H9 (cell line): ENCODE results near the gene CYP2D6. TPM values are rescaled to one million over a fixed set of nuclear protein-coding genes. Genes with fewer than 3 reads are reported as not detected.

ENCODE experiments used
- DNase-seq: peaks from one replicate; pipeline ENCODE4 v3.0.0-alpha.2; 2017
- H2AFZ ChIP-seq: one replicate; pipeline ENCODE4 v1.6.1; 2013; ENCODE audit warnings: mild to moderate bottlenecking, low read length, control low read depth, moderate library complexity
- H2AK5ac ChIP-seq: 2 replicates; pipeline ENCODE4 v1.6.1; 2013; ENCODE audit warnings: low read length, control low read depth, mixed read lengths; ENCODE audit not compliant: insufficient read length
- H2BK120ac ChIP-seq: one replicate; pipeline ENCODE4 v1.6.1; 2013; ENCODE audit warnings: low read depth, mild to moderate bottlenecking, low read length, control low read depth, inconsistent platforms; ENCODE audit not compliant: poor library complexity, severe bottlenecking
- H2BK12ac ChIP-seq: 2 replicates; pipeline ENCODE4 v1.6.1; 2013; ENCODE audit warnings: low read length, control low read depth, mixed read lengths, low read depth; ENCODE audit not compliant: insufficient read length
- H2BK15ac ChIP-seq: 2 replicates; pipeline ENCODE4 v1.6.1; 2013; ENCODE audit warnings: low read depth, low read length, control low read depth
- H2BK20ac ChIP-seq: one replicate; pipeline ENCODE4 v1.6.1; 2013; ENCODE audit warnings: low read depth, mild to moderate bottlenecking, low read length, control low read depth, inconsistent platforms; ENCODE audit not compliant: poor library complexity, severe bottlenecking
- H2BK5ac ChIP-seq: 2 replicates; pipeline ENCODE4 v1.6.1; 2013; ENCODE audit warnings: low read length, control low read depth, mixed read lengths; ENCODE audit not compliant: insufficient read length
- H3K14ac ChIP-seq: 2 replicates; pipeline ENCODE4 v1.6.1; 2013; ENCODE audit warnings: low read length, control low read depth; ENCODE audit not compliant: insufficient read depth
- H3K18ac ChIP-seq: 2 replicates; pipeline ENCODE4 v1.6.1; 2013; ENCODE audit warnings: low read depth, mild to moderate bottlenecking, mixed read lengths, low read length, control low read depth; ENCODE audit not compliant: insufficient read length
- H3K23ac ChIP-seq: 2 replicates; pipeline ENCODE4 v1.6.1; 2013; ENCODE audit warnings: low read length, control low read depth, mixed read lengths, low read depth; ENCODE audit not compliant: insufficient read length
- H3K23me2 ChIP-seq: 2 replicates; pipeline ENCODE4 v1.6.1; 2013; ENCODE audit warnings: low read depth, mild to moderate bottlenecking, mixed read lengths, low read length, control low read depth; ENCODE audit not compliant: insufficient read length, poor library complexity, severe bottlenecking
- H3K27ac ChIP-seq: 2 replicates; pipeline ENCODE4 v1.5.1; 2013; ENCODE audit warnings: low read length, control low read depth, mixed read lengths, low read depth; ENCODE audit not compliant: insufficient read length
- H3K27me3 ChIP-seq: 2 replicates; pipeline ENCODE4 v1.6.1; 2013; ENCODE audit warnings: low read length, control low read depth, inconsistent platforms; ENCODE audit not compliant: insufficient read depth
- H3K4ac ChIP-seq: 2 replicates; pipeline ENCODE4 v1.6.1; 2013; ENCODE audit warnings: low read depth, mild to moderate bottlenecking, control low read depth, inconsistent platforms, low read length, moderate library complexity
- H3K4me1 ChIP-seq: 2 replicates; pipeline ENCODE4 v1.6.1; 2013; ENCODE audit warnings: low read length, control low read depth, inconsistent platforms; ENCODE audit not compliant: insufficient read depth
- H3K4me2 ChIP-seq: 2 replicates; pipeline ENCODE4 v1.6.1; 2013; ENCODE audit warnings: low read length, control low read depth, mixed read lengths; ENCODE audit not compliant: insufficient read length, insufficient read depth
- H3K56ac ChIP-seq: 2 replicates; pipeline ENCODE4 v1.6.1; 2013; ENCODE audit warnings: low read depth, mild to moderate bottlenecking, mixed read lengths, low read length, control low read depth; ENCODE audit not compliant: insufficient read length
- H3K79me1 ChIP-seq: 2 replicates; pipeline ENCODE4 v1.6.1; 2013; ENCODE audit warnings: low read depth, mild to moderate bottlenecking, moderate library complexity, low read length, control low read depth, inconsistent platforms; ENCODE audit not compliant: insufficient read depth, poor library complexity, severe bottlenecking
- H3K79me2 ChIP-seq: 2 replicates; pipeline ENCODE4 v1.6.1; 2013; ENCODE audit warnings: low read length, control low read depth, inconsistent platforms; ENCODE audit not compliant: insufficient read depth
- H3K9ac ChIP-seq: 2 replicates; pipeline ENCODE4 v1.6.1; 2013; ENCODE audit warnings: low read length, control low read depth, mixed read lengths; ENCODE audit not compliant: insufficient read length; ENCODE audit errors: extremely low read depth
- H3K9me3 ChIP-seq: one replicate; pipeline ENCODE4 v1.6.1; 2013; ENCODE audit warnings: low read depth, low read length, inconsistent platforms; ENCODE audit not compliant: control insufficient read depth
- H3T11ph ChIP-seq: one replicate; pipeline ENCODE4 v1.6.1; 2013; ENCODE audit warnings: mild to moderate bottlenecking, low read length, control low read depth, inconsistent platforms
- H4K20me1 ChIP-seq: one replicate; pipeline ENCODE4 v1.6.1; 2013; ENCODE audit not compliant: control insufficient read depth, insufficient read length, insufficient read depth
- H4K5ac ChIP-seq: 2 replicates; pipeline ENCODE4 v1.6.1; 2013; ENCODE audit warnings: low read depth, mild to moderate bottlenecking, mixed read lengths, low read length, control low read depth; ENCODE audit not compliant: insufficient read length
- H4K8ac ChIP-seq: replicated peaks from 2 replicates; pipeline ENCODE4 v1.6.1; 2013; ENCODE audit warnings: low read length, control low read depth, mixed read lengths, low read depth; ENCODE audit not compliant: insufficient read length
- H4K91ac ChIP-seq: 2 replicates; pipeline ENCODE4 v1.6.1; 2013; ENCODE audit warnings: low read depth, mild to moderate bottlenecking, moderate library complexity, mixed read lengths, low read length, control low read depth; ENCODE audit not compliant: insufficient read length
- H3K27ac Mint-ChIP-seq, 3 experiments: 2 replicates in 2 of 3; 3 replicates in 1 of 3; pipeline ENCODE4 v1.8.0; 2020 to 2021; ENCODE audit warnings: mixed read lengths in 3 of 3, mild to moderate bottlenecking in 1 of 3, moderate library complexity in 1 of 3
- H3K27me3 Mint-ChIP-seq: 2 replicates; pipeline ENCODE4 v1.8.0; 2021; ENCODE audit warnings: low read depth, mild to moderate bottlenecking, moderate library complexity, mixed read lengths
- H3K36me3 Mint-ChIP-seq, 3 experiments: 2 replicates in 2 of 3; 3 replicates in 1 of 3; pipeline ENCODE4 v1.8.0; 2020 to 2021; ENCODE audit warnings: low read depth in 3 of 3, mixed read lengths in 3 of 3; ENCODE audit not compliant: insufficient read depth in 1 of 3
- H3K4me1 Mint-ChIP-seq, 2 experiments: 2 replicates each; pipeline ENCODE4 v1.8.0; 2020; ENCODE audit warnings: mixed read lengths in 2 of 2
- H3K4me3 Mint-ChIP-seq, 2 experiments: 2 replicates in 1 of 2; 3 replicates in 1 of 2; pipeline ENCODE4 v1.8.0; 2020 to 2021; ENCODE audit warnings: mild to moderate bottlenecking in 2 of 2, mixed read lengths in 2 of 2, moderate library complexity in 1 of 2
- H3K9me3 Mint-ChIP-seq, 2 experiments: 2 replicates in 1 of 2; 3 replicates in 1 of 2; pipeline ENCODE4 v1.8.0; 2020; ENCODE audit warnings: mild to moderate bottlenecking in 2 of 2, mixed read lengths in 2 of 2, moderate library complexity in 1 of 2
- WGBS: extraction: QIAGEN DNeasy Blood & Tissue Kit; methylation state at CpG from one replicate; pipeline ENCODE4 v1.1.7; 2013; ENCODE audit warnings: missing lambda C conversion rate, low lambda C conversion rate, mixed read lengths; ENCODE audit not compliant: insufficient read length; ENCODE audit errors: extremely low coverage; 5-methylcytosine and 5-hydroxymethylcytosine counted together
- total RNA-seq: library from RNA; stranded (reverse); gene quantifications from 2 replicates; pipeline ENCODE4 v1.2.1, GENCODE V29; 2021
- TF ChIP-seq, protein P1 (sequence below): fragments of 200-600 bp; sonication (generic); conservative IDR thresholded peaks from 3 replicates; pipeline ENCODE4 v1.8.0; 2021; ENCODE audit warnings: antibody characterized with exemption, mild to moderate bottlenecking

The CYP2D6 gene
- total RNA-seq, 1 experiment from 2014 or later, result 2.3 TPM

GRCh38 chr22:42077486-42078125 lies 53.0 kb downstream of the CYP2D6 start:
- H3K27me3 ChIP-seq, result no peaks in the 10 kb centered on the region
- no peak overlapping the region for H3K18ac ChIP-seq
- no peak overlapping the region for H2BK20ac ChIP-seq
- no peak overlapping the region for H4K5ac ChIP-seq
- no peak overlapping the region for H3T11ph ChIP-seq
- H3K56ac ChIP-seq, result no peak overlapping the region
- no peak overlapping the region for H3K27ac Mint-ChIP-seq
- no peak overlapping the region for H2BK5ac ChIP-seq
- H4K20me1 ChIP-seq, result no peaks in the 10 kb centered on the region
- peaks cover 18 to 22% of the 10 kb centered on the region in 2 experiments for H3K4me1 Mint-ChIP-seq
- no peaks in the 10 kb centered on the region; a peak in 1 of 5 replicates for H3K9me3 Mint-ChIP-seq
- H2AFZ ChIP-seq, result no peak overlapping the region
- no peaks in the 10 kb centered on the region for H3K4me1 ChIP-seq
- H4K91ac ChIP-seq, result no peak overlapping the region
- no peaks in the 10 kb centered on the region for H3K79me2 ChIP-seq
- no peak overlapping the region for H3K4me2 ChIP-seq
- no peak for DNase-seq
- TF ChIP-seq, protein P1, sequence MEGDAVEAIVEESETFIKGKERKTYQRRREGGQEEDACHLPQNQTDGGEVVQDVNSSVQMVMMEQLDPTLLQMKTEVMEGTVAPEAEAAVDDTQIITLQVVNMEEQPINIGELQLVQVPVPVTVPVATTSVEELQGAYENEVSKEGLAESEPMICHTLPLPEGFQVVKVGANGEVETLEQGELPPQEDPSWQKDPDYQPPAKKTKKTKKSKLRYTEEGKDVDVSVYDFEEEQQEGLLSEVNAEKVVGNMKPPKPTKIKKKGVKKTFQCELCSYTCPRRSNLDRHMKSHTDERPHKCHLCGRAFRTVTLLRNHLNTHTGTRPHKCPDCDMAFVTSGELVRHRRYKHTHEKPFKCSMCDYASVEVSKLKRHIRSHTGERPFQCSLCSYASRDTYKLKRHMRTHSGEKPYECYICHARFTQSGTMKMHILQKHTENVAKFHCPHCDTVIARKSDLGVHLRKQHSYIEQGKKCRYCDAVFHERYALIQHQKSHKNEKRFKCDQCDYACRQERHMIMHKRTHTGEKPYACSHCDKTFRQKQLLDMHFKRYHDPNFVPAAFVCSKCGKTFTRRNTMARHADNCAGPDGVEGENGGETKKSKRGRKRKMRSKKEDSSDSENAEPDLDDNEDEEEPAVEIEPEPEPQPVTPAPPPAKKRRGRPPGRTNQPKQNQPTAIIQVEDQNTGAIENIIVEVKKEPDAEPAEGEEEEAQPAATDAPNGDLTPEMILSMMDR, result no peak
- no peak overlapping the region for H3K14ac ChIP-seq
- H4K8ac ChIP-seq, result no peak overlapping the region
- no peak overlapping the region for H3K4me3 Mint-ChIP-seq
- H3K36me3 Mint-ChIP-seq, result peaks cover 5 to 10% (median 5%) of the 10 kb centered on the region in 3 experiments; a peak in 6 of 7 replicates
- peaks cover 6% of the 10 kb centered on the region for H3K23me2 ChIP-seq
- H3K9me3 ChIP-seq, result no peaks in the 10 kb centered on the region
- H3K27me3 Mint-ChIP-seq, result peaks cover 3% of the 10 kb centered on the region; the same call in 1 of the 2 replicates
- no peak overlapping the region for H2BK15ac ChIP-seq
- no peaks in the 10 kb centered on the region for H3K79me1 ChIP-seq
- H3K27ac ChIP-seq, result no peak overlapping the region
- H3K23ac ChIP-seq, result no peak overlapping the region
- no peak overlapping the region for H2BK12ac ChIP-seq
- H3K4ac ChIP-seq, result no peak overlapping the region; the same call in 1 of the 2 replicates
- H3K9ac ChIP-seq, result no peak overlapping the region
- WGBS, result no CpG with 5 or more reads among the region's 21 CpGs
- no peak overlapping the region for H2AK5ac ChIP-seq
- no peak overlapping the region for H2BK120ac ChIP-seq
